Femur (tissue), 1 donor: ENCODE measurements around the gene PARPBP.
"Not testable (repeated sequence)": the region's sequence is repeated elsewhere in the genome, so short reads cannot be mapped to it uniquely, and the experiment has no call there.

ENCODE experiments used
- DNase-seq: peaks from one replicate; pipeline ENCODE4 v3.0.0-alpha.2; 2017

PARPBP gene

DNA sequence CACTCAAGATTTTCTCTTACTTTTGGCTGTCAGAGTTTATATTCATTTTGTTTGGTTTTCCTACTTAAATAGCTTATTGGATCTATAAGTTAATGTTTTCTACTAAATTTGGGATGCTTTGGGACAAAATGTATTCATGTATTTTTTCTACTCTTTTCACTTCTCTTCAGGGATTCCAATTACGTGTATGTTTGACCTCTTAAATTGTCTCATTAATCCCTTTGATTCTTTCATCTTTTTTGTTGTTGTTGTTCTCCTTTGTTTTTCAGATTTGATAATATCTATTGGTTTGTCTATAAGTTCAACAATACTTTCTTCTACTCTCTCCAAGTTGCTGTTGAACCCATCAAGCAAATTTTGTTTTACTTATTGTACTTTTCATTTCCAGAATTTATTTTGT, 43.4 kb downstream of the PARPBP start:
- no peak for DNase-seq

DNA sequence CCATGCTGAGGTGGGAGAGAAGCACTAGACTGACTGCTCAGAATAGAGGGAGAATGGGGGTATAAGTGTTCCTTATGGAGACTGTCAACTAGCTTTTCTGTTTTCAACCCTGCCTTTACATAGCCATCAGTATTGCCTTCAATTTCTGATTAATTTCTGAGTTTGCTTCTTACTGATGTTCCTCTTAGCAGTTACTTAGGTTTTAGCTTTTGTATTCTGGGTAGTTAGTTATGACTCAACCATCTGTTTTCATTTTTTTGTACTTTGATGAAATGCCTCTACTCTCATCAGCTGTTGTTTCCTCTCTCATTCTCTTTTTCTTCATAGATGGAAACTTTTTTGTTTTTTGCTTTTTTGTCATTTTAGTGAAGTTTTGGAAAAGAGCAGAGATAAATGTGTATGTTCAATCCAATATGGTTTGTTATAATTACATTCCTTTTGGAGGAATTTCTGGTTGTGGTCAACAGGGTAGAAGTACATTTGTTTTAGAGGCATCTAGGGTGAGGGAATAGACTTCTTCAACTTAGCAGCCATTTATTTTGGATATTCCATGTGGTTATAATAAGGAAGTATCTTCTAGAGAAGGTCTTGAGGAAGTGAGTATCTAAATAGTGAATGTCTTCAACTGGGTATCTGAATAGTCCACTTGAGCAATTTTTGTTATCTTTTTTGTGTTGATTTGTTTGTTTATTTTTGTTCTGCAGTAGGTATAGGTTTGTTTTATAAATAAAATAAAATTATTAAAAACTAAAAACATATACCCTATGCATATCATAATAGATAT, 48.0 kb downstream of the PARPBP start:
- no peak for DNase-seq

DNA sequence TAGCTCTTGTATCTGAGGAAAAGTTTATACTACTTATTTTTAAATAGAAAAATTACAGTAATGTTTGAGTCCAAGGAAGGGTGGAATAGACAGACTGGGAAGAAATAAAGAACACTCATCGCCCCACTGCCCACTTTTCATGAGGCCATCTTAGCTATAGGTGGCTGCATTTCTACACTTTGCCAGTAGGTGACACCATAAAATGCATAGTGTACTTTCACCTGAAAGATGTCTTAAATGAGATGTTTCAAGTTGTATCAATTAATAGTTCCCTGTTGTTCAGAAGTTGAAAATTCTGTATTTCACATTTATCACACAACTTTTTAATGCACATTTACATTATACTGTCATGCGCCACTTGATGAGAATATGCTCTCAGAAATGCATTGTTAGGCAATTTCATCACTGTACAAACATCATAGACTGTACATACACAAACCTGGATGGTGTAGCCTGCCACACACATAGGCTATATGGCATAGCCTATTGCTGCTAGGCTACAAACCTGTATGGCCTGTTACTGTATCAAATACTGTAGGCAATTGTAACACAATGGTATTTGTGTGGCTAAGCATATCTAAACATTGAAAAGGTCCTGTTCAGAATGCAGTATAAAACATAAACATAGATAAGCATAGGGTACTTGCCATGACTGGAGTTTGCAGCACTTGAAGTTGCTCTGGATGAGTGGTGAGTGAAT, 50.1 kb downstream of the PARPBP start:
- no peak for DNase-seq

DNA sequence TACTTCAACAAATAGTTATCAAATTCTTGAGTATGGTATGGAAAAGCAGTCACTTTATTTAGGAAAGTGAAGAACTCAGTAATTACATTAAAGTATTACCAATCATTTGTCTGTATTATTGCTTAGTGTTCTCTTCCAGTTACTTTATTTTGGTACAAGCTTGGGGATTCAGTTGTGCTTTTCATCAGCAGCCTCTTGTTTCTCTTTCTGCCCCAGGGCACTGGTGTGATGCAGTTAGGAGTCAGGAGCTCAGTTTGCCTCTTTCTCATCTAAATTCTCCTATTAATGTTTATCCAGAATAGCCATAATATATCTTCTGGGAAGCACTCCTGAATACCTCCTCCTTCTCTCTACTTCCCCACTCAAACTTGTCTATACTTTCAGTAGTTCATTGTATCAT, 52.0 kb downstream of the PARPBP start:
- DNase-seq = no peak

DNA sequence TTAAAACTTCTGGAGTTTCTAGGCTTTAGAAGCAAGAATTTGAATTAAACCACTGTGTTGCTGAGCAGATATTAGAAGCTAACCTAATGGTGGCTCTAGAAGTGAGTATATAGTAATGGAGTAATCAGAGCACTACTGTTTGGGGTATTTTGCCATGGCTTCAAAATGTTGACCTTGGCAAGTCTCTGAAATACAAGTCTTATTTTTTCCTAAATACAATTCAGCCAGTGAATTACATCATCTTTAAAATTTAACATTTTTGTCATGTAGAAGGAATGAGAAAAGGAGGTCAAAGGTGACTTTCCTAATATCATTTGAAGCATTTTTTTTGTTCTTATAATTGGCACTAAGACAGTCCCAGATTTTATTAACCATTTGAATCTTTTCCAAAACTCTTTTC, 52.5 kb downstream of the PARPBP start:
- no peak for DNase-seq

DNA sequence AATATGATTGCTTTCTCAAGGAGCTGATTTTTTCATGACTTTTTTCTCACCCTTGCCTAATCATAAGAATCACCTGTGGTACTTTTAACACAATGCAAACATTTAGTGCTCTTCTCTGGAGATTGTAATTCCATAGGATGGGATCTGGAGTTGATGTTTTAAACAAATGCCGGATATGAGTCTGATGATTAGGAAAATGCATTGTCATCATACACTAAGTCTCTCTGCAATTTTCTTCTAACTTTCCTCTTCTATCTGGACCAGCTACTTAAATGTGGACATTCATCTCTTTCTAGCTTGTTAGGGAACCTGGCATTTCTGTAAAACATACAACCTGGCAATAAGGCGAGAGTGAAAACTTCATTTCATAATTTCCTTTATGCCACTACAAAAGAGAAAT, 54.1 kb downstream of the PARPBP start:
- no peak for DNase-seq

DNA sequence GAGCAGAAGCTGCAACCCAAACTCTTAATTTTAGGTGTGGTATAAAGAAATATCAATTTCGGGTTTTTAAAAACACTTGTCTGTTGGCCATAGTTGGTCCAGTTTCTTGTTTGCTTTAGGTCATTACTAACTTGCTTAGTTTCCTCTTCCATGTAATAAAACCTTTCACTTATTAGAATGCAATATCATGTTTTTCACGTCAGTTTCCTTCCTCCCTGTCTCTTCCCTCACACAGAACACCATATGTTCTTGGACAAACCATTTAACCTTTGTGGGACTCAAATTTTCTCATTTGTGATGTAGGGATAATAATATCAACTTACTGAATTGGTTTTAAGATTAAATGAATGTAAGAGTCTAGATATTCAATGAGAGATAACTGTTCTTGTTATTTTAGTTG, 54.8 kb downstream of the PARPBP start:
- DNase-seq = no peak

DNA sequence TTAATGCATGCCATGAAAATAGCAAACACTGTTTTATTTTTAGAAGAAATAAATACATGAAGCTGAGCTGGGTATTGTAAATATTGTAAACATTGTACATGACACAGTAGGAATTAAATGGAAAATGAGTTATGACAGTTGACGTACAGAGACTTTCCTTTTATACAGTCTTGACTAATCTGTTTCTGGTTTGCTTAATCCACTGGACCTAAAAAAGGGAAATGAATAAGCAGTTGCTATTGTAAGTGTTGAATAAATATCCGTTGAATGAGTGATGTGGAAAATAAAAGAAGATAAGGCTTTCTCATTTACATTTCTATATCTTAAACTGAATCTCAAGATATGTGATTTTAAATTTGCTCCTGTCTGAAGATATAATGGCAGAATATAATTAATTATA, 62.7 kb downstream of the PARPBP start:
- no peak for DNase-seq

DNA sequence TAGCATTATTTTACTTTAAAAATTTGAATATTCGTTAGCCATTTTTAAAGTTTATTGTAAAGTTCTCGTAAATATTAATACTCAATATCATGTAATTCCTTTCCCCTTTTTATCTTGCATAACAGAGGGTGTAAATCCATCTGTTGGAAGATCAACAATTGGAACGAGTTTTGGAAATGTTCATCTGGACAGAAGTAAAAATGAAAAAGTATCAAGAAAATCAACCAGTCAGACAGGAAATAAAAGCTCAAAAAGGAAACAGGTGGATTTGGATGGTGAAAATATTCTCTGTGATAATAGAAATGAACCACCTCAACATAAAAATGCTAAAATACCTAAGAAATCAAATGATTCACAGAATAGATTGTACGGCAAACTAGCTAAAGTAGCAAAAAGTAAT, 75.8 kb downstream of the PARPBP start:
- DNase-seq = no peak

DNA sequence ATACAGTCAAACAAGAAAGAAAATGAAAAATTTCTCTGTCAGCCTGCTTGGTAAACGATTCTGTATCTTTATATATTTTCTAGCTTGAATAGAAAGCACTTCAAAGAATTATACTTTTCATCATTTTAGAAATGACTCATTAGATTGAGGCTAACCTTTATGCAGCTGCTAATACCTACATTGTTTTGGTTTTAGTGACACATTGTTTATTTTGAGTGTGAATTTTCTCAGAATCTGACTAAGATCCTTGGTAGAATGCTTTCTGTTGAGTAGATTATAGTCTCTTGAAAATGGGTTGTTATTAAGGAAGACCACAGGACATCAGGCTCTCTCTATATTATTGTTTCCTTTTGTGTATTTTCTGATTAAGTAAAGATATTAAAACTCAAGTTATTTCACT, 77.8 kb downstream of the PARPBP start, which contains the start of gene PMCH:
Gene PMCH, minus strand, starts transcription at position 45 of the 400 bp plus-strand sequence. CDS start 63 bp downstream, outside the sequence.
- no peak for DNase-seq

DNA sequence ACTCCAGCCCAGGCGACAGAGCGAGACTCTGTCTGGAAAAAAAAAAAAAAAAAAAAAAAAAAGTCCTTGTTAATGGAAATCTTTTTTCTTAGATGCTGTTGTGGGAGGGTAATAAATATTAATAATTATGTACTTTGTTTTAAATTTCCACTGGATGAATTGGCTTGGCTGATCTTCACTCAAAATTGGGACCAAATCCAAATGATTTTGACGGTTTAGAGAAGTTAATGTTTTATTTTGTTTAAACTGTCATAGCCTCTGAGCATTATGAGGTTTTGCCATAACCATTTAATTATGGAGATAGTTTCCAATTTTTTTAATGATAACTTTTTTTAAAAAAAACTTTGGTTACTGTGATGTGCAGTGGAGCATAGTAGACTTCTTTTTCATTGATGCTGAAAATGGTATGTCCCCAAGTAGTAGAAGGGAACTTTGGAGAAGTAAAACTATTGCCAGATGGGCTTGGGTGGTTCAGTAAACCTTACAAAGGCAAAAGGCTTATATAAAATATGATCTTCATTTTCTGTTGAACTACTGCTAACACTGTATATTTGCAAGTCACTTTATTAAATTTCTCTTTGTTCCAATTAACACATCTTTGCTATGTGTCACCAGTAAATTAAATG, 81.6 kb downstream of the PARPBP start:
- DNase-seq = no peak

DNA sequence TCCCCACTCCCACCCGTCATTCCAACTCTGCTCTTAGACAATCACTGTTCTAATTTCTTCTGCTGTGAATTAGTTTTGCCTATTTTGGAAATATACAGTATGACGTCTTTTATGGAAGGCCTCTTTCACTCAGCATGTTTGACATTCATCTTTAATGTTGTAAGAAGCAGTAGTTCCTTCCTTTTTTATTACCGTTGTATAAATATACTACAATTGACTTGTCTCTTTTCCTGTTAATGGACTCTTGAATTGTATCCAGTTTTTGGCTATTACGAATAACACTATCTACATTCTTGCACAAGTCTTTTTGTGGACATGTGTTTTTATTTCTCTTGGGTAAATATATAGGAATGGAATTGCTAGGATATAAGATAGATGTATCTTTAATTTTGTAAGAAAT, 82.6 kb downstream of the PARPBP start:
- DNase-seq = no peak

DNA sequence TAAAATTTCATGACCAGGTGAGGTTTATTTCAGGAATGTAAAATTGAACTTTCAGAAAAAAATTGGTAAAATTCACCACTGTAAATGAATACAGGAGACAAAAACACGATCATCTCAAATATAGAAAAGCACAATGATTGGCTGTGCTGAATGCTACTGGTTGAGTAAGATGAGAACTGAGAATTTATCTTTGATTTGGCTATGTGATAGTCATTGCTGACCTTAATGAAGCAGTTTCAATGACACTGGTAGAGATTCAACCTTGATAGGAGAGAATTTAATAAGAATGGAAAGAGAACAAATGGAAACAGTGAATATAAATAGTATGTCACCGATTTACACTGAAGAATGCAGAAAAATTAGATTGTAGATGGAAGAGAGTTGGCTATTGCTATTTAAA, 84.0 kb downstream of the PARPBP start:
- no peak for DNase-seq

DNA sequence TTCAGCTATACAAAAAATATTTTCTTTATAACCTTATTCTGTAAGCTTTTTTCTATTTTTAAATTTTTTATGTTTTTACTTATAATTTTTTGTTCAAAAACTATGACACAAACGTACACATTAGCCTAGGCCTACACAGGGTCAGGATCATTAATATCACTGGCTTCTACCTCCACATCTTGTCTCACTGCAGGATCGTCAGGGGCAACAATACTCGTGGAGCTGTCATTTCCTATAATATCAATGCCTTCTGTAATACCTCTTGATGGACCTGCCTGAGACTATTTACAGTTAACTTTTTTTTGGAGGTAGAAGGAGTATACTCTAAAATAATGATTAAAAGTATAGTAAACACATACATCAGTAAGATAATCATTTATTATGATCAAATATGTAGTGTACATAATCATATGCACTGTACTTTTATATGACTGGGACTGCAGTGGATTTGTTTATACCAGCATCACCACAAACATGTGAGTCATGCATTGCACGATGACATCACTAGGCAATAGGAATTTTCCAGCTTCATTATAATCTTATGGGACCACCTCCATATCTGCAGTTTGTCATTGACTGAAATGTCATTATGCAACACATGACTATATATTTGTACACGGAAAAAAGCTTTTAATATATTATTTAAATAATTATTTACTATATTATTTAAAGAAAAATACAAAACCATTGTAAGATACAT, 96.2 kb downstream of the PARPBP start:
- no peak for DNase-seq

DNA sequence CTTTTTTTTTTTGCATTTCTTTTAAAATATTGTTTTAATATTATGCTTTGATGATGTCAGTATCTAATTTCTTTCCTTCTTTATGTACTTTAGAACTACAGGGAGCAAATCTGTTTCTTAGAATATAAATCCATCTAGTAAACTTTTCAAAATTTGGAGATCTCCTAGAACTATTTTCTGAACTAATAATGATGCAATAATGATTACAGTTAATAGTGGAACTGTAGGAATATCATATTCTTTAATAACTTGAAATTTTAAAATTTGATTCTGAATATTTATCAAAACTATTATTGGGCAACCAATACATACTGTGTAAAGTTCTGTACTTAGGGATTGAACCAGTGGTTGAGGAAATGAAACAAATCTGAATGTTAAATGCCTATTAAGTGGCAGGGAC, 100.8 kb downstream of the PARPBP start:
- no peak for DNase-seq

DNA sequence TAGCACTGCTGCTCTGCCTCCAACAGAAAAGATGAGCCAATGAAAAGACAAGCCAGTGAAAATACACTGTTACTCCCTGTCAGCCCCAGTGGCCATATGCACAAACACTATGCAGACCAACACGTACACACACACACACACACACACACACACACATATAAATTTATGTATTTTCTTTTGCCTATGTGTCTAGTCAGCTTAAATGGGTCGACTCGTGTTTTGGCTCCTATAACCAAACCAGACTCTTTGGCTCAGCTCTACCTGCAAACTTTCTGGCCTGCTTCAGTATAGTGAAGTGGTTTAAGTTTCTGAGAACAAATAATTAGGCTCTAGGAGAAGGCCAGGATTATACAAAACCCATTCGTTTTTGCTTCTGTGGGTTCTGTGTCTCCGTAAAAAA, 108.0 kb downstream of the PARPBP start:
- peak; percentile 21 for DNase-seq

DNA sequence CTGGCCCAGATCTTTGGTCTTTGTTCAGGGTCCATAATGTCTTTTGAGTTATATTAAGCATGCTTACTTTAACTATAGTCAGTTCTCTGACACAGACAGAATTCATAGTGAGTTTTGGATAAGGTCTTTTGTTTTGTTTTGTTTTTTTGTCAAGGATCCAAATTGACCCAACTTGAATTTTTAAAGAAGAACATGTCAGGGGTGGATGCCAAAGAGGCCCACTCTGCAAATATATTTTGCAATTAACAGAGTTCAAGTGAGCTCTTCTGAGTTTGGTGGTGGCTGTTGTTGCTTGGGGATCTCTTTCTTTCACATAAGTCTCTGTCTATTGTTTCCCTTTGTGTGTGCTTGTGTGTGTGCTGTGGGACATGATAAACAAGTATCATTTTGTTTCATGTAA, 112.1 kb downstream of the PARPBP start:
- no peak for DNase-seq

DNA sequence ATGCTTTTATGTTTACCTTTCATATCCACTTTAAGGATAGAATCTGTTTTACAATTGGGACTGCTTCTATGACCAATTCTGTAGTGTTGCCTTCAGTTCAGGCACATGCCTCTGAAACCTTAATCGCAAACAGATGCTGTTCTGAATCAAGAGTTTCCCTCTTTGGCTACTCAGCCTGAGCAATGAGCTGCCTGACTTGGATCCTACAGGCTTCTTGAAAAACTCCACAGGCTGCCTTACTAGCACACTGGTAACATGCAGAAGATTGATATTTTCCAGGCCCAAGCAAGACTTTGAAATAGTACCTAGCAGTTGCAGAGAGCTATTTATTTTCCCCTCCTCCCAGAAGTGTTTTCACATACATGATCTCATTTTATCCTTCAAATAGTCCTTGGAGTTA, 112.5 kb downstream of the PARPBP start:
- peak; percentile 74 for DNase-seq

DNA sequence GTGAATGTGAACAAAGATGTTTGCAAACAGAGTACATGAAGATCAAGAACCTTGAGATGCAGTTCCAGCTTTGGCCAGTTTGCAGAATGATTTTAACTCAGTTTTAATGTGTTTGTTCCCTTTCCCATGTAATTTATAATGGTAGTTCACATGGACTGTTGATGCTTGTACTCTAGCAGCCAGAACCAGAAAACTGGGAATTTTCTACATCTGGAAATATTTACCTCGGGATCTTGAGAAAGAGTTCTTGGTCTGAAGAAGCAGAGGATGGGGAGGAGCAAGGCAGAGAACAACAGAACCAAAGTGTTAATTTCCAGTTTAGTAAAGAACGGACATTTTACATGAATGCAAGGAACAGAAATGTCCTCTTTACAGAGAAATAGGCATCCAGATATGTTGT, 114.6 kb downstream of the PARPBP start:
- DNase-seq = no peak

DNA sequence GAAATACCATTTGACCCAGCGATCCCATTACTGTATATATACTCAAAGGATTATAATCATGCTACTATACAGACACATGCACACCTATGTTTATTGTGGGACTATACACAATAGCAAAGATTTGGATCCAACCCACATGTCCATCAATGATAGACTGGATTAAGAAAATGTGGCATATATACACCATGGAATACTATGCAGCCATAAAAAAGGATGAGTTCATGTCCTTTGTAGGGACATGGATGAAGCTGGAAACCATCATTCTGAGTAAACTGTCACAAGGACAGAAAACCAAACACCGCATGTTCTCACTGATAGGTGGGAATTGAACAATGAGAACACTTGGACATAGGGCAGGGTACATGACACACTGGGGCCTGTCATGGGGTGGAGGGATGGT, 120.9 kb downstream of the PARPBP start:
- DNase-seq = not testable (repeated sequence)
